Measurements from ENCODE around the gene FOXJ3. TPM values are rescaled to one million over a fixed set of nuclear protein-coding genes. Genes with fewer than 3 reads are reported as not detected.

FOXJ3 gene
- total and polyA plus RNA-seq, 2 of the 8 experiments (the other 6 are each of a cell fraction or from before 2014, with no cell fraction given) = 48.6 to 51.9 TPM

DNA sequence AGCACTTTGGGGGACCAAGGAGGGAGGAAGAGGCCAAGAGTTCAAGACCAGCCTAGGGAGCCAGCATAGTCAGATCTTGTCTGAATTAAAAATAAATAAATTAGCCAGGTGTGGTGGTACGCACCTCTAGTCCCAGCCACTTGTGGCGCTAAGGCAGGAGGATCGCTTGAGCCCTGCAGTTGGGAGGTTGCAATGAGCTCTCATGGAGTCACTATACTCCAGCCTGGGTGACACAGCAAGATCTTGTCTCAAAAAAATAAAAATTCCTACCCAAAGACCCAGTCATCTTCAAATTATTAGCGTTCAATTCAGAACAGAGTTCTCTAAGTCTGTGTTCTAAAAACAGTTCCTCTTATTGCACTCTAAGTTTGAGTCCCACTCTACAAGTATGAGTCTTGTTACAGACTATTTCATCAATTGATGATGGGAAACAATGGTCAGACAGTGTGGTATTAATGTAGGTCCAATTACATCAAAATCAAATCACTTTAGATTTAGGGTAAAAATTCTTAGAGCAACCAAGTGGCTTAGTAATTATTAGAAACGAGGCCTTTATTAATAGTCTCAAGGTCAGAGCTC is 6.9 kb downstream of the FOXJ3 start:
- no peak overlapping the region for H3K14ac ChIP-seq (ENCODE audit: insufficient read length)
- POLR2A ChIA-PET (ENCODE audit: partially characterized antibody) = interaction anchor here (0.7 kb wide), 1 partner anchor 51 kb away, joined by 3 read pairs; no protein-coding TSS in a partner anchor
- no peak for FAIRE-seq

More for the DNA sequence above, 6.9 kb downstream of the FOXJ3 start:
- Histone ChIP-seq H3K4me2 (ENCODE audit: insufficient read depth in 1 of 2, low read depth in 2 of 2, low read length in 2 of 2) (no peak overlapping the region), H4K8ac (ENCODE audit: extremely low read depth, insufficient read depth, low read length) (no peak overlapping the region), H3K4me3 (ENCODE audit: extremely low read depth in 1 of 4, insufficient read depth in 2 of 4, low read depth in 3 of 4, low read length in 4 of 4) (no peak overlapping the region), H4K91ac (replicated peaks; ENCODE audit: insufficient read length, low read length) (no peak overlapping the region), H3K4ac (replicated peaks; ENCODE audit: insufficient read length, low read depth, low read length) (no peak overlapping the region), H3K4me1 (replicated peaks in 1 of 4; ENCODE audit: control insufficient read depth in 3 of 4, insufficient read depth in 4 of 4, low read length in 3 of 4) (no peaks in the 10 kb centered on the region; a peak in 3 of 7 replicates), H3K79me1 (ENCODE audit: low read depth, low read length) (0 out of 2 replicates have a peak, but pooled peaks cover 2% of the 10 kb centered on the region), H2BK5ac (ENCODE audit: low read depth, low read length) (no peak overlapping the region), H3K23ac (ENCODE audit: insufficient read length) (no peak overlapping the region), H3K9me3 (ENCODE audit: insufficient read depth in 2 of 2, low read depth in 1 of 2, low read length in 1 of 2) (no peaks in the 10 kb centered on the region), H2AFZ (ENCODE audit: low read length) (no peak overlapping the region), H3K27ac (ENCODE audit: low read depth, low read length) (no peak overlapping the region), H2AK5ac (ENCODE audit: low read depth, low read length) (no peak overlapping the region), H3K79me2 (ENCODE audit: control insufficient read depth in 1 of 2, insufficient read depth in 2 of 2, low read length in 2 of 2) (peaks cover 60 to 96% of the 10 kb centered on the region in 2 experiments), H4K5ac (ENCODE audit: insufficient read length, low read depth, low read length) (no peak overlapping the region), H3K18ac (ENCODE audit: extremely low read depth, low read length) (no peak overlapping the region), H4K20me1 (replicated peaks in 1 of 2; ENCODE audit: control insufficient read depth in 1 of 2, insufficient read depth in 2 of 2, low read length in 2 of 2) (peaks cover 15 to 30% of the 10 kb centered on the region in 2 experiments), H3K56ac (replicated peaks; ENCODE audit: insufficient read length, low read depth, low read length) (no peak overlapping the region), H3K9ac (replicated peaks in 1 of 4; ENCODE audit: extremely low read depth in 1 of 4, low read depth in 3 of 4, low read length in 3 of 4) (no peak overlapping the region), H3K23me2 (ENCODE audit: low read depth, low read length) (no peaks in the 10 kb centered on the region), H2BK15ac (ENCODE audit: low read length) (no peak overlapping the region), H3K36me3 (ENCODE audit: control insufficient read depth in 2 of 4, insufficient read depth in 4 of 4, low read length in 3 of 4) (no peaks in the 10 kb centered on the region), H2BK12ac (ENCODE audit: low read depth, low read length) (no peak overlapping the region), H2BK20ac (ENCODE audit: low read length) (no peak overlapping the region), H2BK120ac (replicated peaks; ENCODE audit: low read depth, low read length) (no peak overlapping the region), H3K27me3 (replicated peaks in 1 of 4; ENCODE audit: control insufficient read depth in 3 of 4, extremely low read depth in 1 of 4, insufficient read depth in 3 of 4, low read length in 3 of 4) (no peaks in the 10 kb centered on the region)
- no peak for DNase-seq (ENCODE audit: low read depth in 1 of 2, low spot score in 2 of 2)
- 93% methylated on average over 5 of the region's 5 CpGs; no CpG with 5 or more reads in 1 of the 2 experiments for WGBS, 2 experiments (ENCODE audit: extremely low coverage in 1 of 2, insufficient coverage in 1 of 2, insufficient read length in 1 of 2, insufficient replicate concordance in 2 of 2, low coverage in 1 of 2, low lambda C conversion rate in 2 of 2, missing lambda C conversion rate in 1 of 2)
- TF ChIP-seq RAD21 (IDR thresholded peaks at IDR 0.05 in 1 of 2, conservative IDR thresholded peaks at IDR 0.05 in 1 of 2; ENCODE audit: low read depth in 2 of 2, low read length in 2 of 2) (0 out of 4 replicates have a peak, but pooled peaks of 1 of the 2 experiments have one; percentile 5), TCF12 (IDR thresholded peaks at IDR 0.05; ENCODE audit: low read depth, low read length) (no peak)
- TF ChIP-seq, protein P1, sequence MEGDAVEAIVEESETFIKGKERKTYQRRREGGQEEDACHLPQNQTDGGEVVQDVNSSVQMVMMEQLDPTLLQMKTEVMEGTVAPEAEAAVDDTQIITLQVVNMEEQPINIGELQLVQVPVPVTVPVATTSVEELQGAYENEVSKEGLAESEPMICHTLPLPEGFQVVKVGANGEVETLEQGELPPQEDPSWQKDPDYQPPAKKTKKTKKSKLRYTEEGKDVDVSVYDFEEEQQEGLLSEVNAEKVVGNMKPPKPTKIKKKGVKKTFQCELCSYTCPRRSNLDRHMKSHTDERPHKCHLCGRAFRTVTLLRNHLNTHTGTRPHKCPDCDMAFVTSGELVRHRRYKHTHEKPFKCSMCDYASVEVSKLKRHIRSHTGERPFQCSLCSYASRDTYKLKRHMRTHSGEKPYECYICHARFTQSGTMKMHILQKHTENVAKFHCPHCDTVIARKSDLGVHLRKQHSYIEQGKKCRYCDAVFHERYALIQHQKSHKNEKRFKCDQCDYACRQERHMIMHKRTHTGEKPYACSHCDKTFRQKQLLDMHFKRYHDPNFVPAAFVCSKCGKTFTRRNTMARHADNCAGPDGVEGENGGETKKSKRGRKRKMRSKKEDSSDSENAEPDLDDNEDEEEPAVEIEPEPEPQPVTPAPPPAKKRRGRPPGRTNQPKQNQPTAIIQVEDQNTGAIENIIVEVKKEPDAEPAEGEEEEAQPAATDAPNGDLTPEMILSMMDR (IDR thresholded peaks at IDR 0.05; ENCODE audit: control extremely low read depth in 1 of 3, insufficient read depth in 1 of 3, low read depth in 1 of 3, low read length in 3 of 3) = peak in 2 of 3 experiments; percentile 10 to 15; a peak in 2 of 4 replicates
- CTCF ChIA-PET (ENCODE audit: partially characterized antibody) = interaction anchor here (0.7 to 1.6 kb wide), 3 partner anchors 9 to 22 kb away, joined by 3 to 9 read pairs (median 5); no protein-coding TSS in a partner anchor

Data from H1 (cell line).